Tongue (tissue), 2 donors: ENCODE measurements around the gene SIGMAR1. TPM values are rescaled to one million over a fixed set of nuclear protein-coding genes. Genes with fewer than 3 reads are reported as not detected.

ENCODE experiments used
- DNase-seq: peaks from one replicate; pipeline ENCODE4 v3.0.0-alpha.2; 2015
- total RNA-seq: library from RNA; depleted of rRNA; stranded (reverse); fragments of >200 nt; gene quantifications from one replicate; pipeline ENCODE4 v1.2.3, GENCODE V29; 2014

The SIGMAR1 gene
- total RNA-seq, 1 donor from 2014 or later: 36.5 TPM

GRCh38 chr9:34630402-34631154 lies 7.0 kb downstream of the SIGMAR1 start:
- DNase-seq: no peak

- DNase-seq: no peak
Measured at GRCh38 chr9:34629491-34629808, 8.1 kb downstream of the SIGMAR1 start.

GRCh38 chr9:34628656-34629490 lies 8.7 kb downstream of the SIGMAR1 start, which contains the start of gene ARID3C:
Gene ARID3C, minus strand, starts transcription at chr9:34629066. Its CDS starts 1,052 bp downstream, at chr9:34628014.
- DNase-seq: no peak

GRCh38 chr9:34627716-34628655 lies 9.6 kb downstream of the SIGMAR1 start:
- no peak for DNase-seq

GRCh38 chr9:34625186-34625486 lies 12.5 kb downstream of the SIGMAR1 start:
- no peak for DNase-seq

- no peak for DNase-seq
Measured at GRCh38 chr9:34624475-34625185, 13.0 kb downstream of the SIGMAR1 start.

- no peak for DNase-seq
Measured at GRCh38 chr9:34623374-34624235, 14.0 kb downstream of the SIGMAR1 start.

GRCh38 chr9:34620061-34620994 lies 17.3 kb downstream of the SIGMAR1 start, which contains the start of gene DCTN3:
Gene DCTN3, minus strand, starts transcription at chr9:34620495. Its CDS starts 31 bp downstream, at chr9:34620464.
- peak; percentile 97 for DNase-seq

- DNase-seq: no peak
Measured at GRCh38 chr9:34615132-34615531, 22.5 kb downstream of the SIGMAR1 start.

GRCh38 chr9:34612788-34613390 lies 24.7 kb downstream of the SIGMAR1 start:
- peak; percentile 91 for DNase-seq

GRCh38 chr9:34611811-34612787 lies 25.5 kb downstream of the SIGMAR1 start, which contains the start of gene RPP25L:
Gene RPP25L, minus strand, starts transcription at chr9:34612097. Its CDS starts 801 bp downstream, at chr9:34611296.
- DNase-seq: peak; percentile 94

- DNase-seq: no peak
Measured at GRCh38 chr9:34611251-34611810, 26.3 kb downstream of the SIGMAR1 start.

- no peak for DNase-seq
Measured at GRCh38 chr9:34610434-34611206, 27.0 kb downstream of the SIGMAR1 start.

- DNase-seq: no peak
Measured at GRCh38 chr9:34607331-34607730, 30.3 kb downstream of the SIGMAR1 start.

- no peak for DNase-seq
Measured at GRCh38 chr9:34606905-34607304, 30.7 kb downstream of the SIGMAR1 start.

GRCh38 chr9:34606190-34606589 lies 31.4 kb downstream of the SIGMAR1 start:
- no peak for DNase-seq
